Measurements from ENCODE around the gene NTRK3.

Gene NTRK3

GRCh38 chr15:87851497-87851896, 405.0 kb downstream of the NTRK3 start:
- H3K4me3 ChIP-seq (ENCODE audit: low read depth, low read length) = no peak overlapping the region
- H3K27ac ChIP-seq (ENCODE audit: low read depth, low read length) = no peak overlapping the region
- no peak overlapping the region for H4K12ac ChIP-seq (ENCODE audit: low read depth, low read length)
- no peak overlapping the region for H2BK120ac ChIP-seq (ENCODE audit: insufficient read depth, low read length, poor library complexity)
- H2AFZ ChIP-seq (ENCODE audit: insufficient read depth, low read length, poor library complexity) = no peak overlapping the region
- H2AK5ac ChIP-seq (ENCODE audit: low read length) = no peak overlapping the region
- H4K91ac ChIP-seq (ENCODE audit: low read depth, low read length) = no peak overlapping the region
- H2BK12ac ChIP-seq (ENCODE audit: low read length) = no peak overlapping the region
- H3K4ac ChIP-seq (ENCODE audit: low read depth, low read length) = no peak overlapping the region
- H3K36me3 ChIP-seq (ENCODE audit: control insufficient read depth in 1 of 2, insufficient read depth in 2 of 2, low read length in 2 of 2) = no peaks in the 10 kb centered on the region
- H3K18ac ChIP-seq (ENCODE audit: low read length) = no peak overlapping the region
- H3K79me1 ChIP-seq (ENCODE audit: low read length) = no peaks in the 10 kb centered on the region
- no peaks in the 10 kb centered on the region for H3K79me2 ChIP-seq (ENCODE audit: control insufficient read depth, insufficient read depth, low read length, poor library complexity)
- H3K4me1 ChIP-seq (ENCODE audit: control insufficient read depth in 1 of 2, insufficient read depth in 2 of 2, low read length in 2 of 2) = no peaks in the 10 kb centered on the region
- H3K23ac ChIP-seq (ENCODE audit: low read length) = no peak overlapping the region
- no peak overlapping the region for H4K8ac ChIP-seq (ENCODE audit: low read depth, low read length)
- no peaks in the 10 kb centered on the region for H3K27me3 ChIP-seq (ENCODE audit: insufficient read depth, low read length)
- no peak overlapping the region for H3K14ac ChIP-seq (ENCODE audit: low read length)
- no peak overlapping the region for H2BK5ac ChIP-seq (ENCODE audit: low read depth, low read length, poor library complexity)
- no CpG with 5 or more reads among the region's 2 CpGs for WGBS (ENCODE audit: extremely low coverage, insufficient coverage, insufficient read length)
- H3K9me3 ChIP-seq (ENCODE audit: insufficient read depth, low read depth, low read length) = no peaks in the 10 kb centered on the region
- no peak for DNase-seq
- H3K9ac ChIP-seq (ENCODE audit: low read length) = no peak overlapping the region
- no peak overlapping the region for H3K4me2 ChIP-seq (ENCODE audit: low read length)

- H4K91ac ChIP-seq (ENCODE audit: low read depth, low read length) = no peak overlapping the region
- no peak overlapping the region for H4K12ac ChIP-seq (ENCODE audit: low read depth, low read length)
- H3K4me2 ChIP-seq (ENCODE audit: low read length) = no peak overlapping the region
- no peak overlapping the region for H4K8ac ChIP-seq (ENCODE audit: low read depth, low read length)
- no peak overlapping the region for H3K18ac ChIP-seq (ENCODE audit: low read length)
- H3K9ac ChIP-seq (ENCODE audit: low read length) = no peak overlapping the region
- no peaks in the 10 kb centered on the region for H3K36me3 ChIP-seq (ENCODE audit: control insufficient read depth in 1 of 2, insufficient read depth in 2 of 2, low read length in 2 of 2)
- H3K4ac ChIP-seq (ENCODE audit: low read depth, low read length) = no peak overlapping the region
- no peaks in the 10 kb centered on the region for H3K27me3 ChIP-seq (ENCODE audit: insufficient read depth, low read length)
- no peak overlapping the region for H2AFZ ChIP-seq (ENCODE audit: insufficient read depth, low read length, poor library complexity)
- no peaks in the 10 kb centered on the region for H3K79me1 ChIP-seq (ENCODE audit: low read length)
- no peaks in the 10 kb centered on the region for H3K79me2 ChIP-seq (ENCODE audit: control insufficient read depth, insufficient read depth, low read length, poor library complexity)
- H2AK5ac ChIP-seq (ENCODE audit: low read length) = no peak overlapping the region
- no peak overlapping the region for H2BK5ac ChIP-seq (ENCODE audit: low read depth, low read length, poor library complexity)
- WGBS (ENCODE audit: extremely low coverage, insufficient coverage, insufficient read length) = no CpG with 5 or more reads among the region's 4 CpGs
- H3K14ac ChIP-seq (ENCODE audit: low read length) = no peak overlapping the region
- no peaks in the 10 kb centered on the region for H3K9me3 ChIP-seq (ENCODE audit: insufficient read depth, low read depth, low read length)
- H2BK12ac ChIP-seq (ENCODE audit: low read length) = no peak overlapping the region
- H3K27ac ChIP-seq (ENCODE audit: low read depth, low read length) = no peak overlapping the region
- no peak overlapping the region for H3K23ac ChIP-seq (ENCODE audit: low read length)
- no peak overlapping the region for H2BK120ac ChIP-seq (ENCODE audit: insufficient read depth, low read length, poor library complexity)
- no peaks in the 10 kb centered on the region for H3K4me1 ChIP-seq (ENCODE audit: control insufficient read depth in 1 of 2, insufficient read depth in 2 of 2, low read length in 2 of 2)
- DNase-seq = no peak
- H3K4me3 ChIP-seq (ENCODE audit: low read depth, low read length) = no peak overlapping the region
These were observed 405.6 kb downstream of the NTRK3 start for GRCh38 chr15:87850916-87851315.

- H4K8ac ChIP-seq (ENCODE audit: low read depth, low read length) = no peak overlapping the region
- no peak overlapping the region for H3K14ac ChIP-seq (ENCODE audit: low read length)
- H3K4me1 ChIP-seq (ENCODE audit: control insufficient read depth in 1 of 2, insufficient read depth in 2 of 2, low read length in 2 of 2) = no peaks in the 10 kb centered on the region
- no CpG with 5 or more reads among the region's 2 CpGs for WGBS (ENCODE audit: extremely low coverage, insufficient coverage, insufficient read length)
- H3K27ac ChIP-seq (ENCODE audit: low read depth, low read length) = no peak overlapping the region
- H3K18ac ChIP-seq (ENCODE audit: low read length) = no peak overlapping the region
- H4K12ac ChIP-seq (ENCODE audit: low read depth, low read length) = no peak overlapping the region
- H2AFZ ChIP-seq (ENCODE audit: insufficient read depth, low read length, poor library complexity) = no peak overlapping the region
- H3K4me2 ChIP-seq (ENCODE audit: low read length) = no peak overlapping the region
- H3K36me3 ChIP-seq (ENCODE audit: control insufficient read depth in 1 of 2, insufficient read depth in 2 of 2, low read length in 2 of 2) = no peaks in the 10 kb centered on the region
- DNase-seq = no peak
- H2BK12ac ChIP-seq (ENCODE audit: low read length) = no peak overlapping the region
- H3K4ac ChIP-seq (ENCODE audit: low read depth, low read length) = no peak overlapping the region
- H4K91ac ChIP-seq (ENCODE audit: low read depth, low read length) = no peak overlapping the region
- H3K27me3 ChIP-seq (ENCODE audit: insufficient read depth, low read length) = no peaks in the 10 kb centered on the region
- no peaks in the 10 kb centered on the region for H3K9me3 ChIP-seq (ENCODE audit: insufficient read depth, low read depth, low read length)
- H2BK5ac ChIP-seq (ENCODE audit: low read depth, low read length, poor library complexity) = no peak overlapping the region
- no peak overlapping the region for H3K23ac ChIP-seq (ENCODE audit: low read length)
- H2BK120ac ChIP-seq (ENCODE audit: insufficient read depth, low read length, poor library complexity) = no peak overlapping the region
- no peak overlapping the region for H3K9ac ChIP-seq (ENCODE audit: low read length)
- H3K79me2 ChIP-seq (ENCODE audit: control insufficient read depth, insufficient read depth, low read length, poor library complexity) = no peaks in the 10 kb centered on the region
- H3K79me1 ChIP-seq (ENCODE audit: low read length) = no peaks in the 10 kb centered on the region
- H3K4me3 ChIP-seq (ENCODE audit: low read depth, low read length) = no peak overlapping the region
- no peak overlapping the region for H2AK5ac ChIP-seq (ENCODE audit: low read length)
These were observed 407.4 kb downstream of the NTRK3 start for GRCh38 chr15:87849181-87849580.

GRCh38 chr15:87848012-87848411, 408.5 kb downstream of the NTRK3 start:
- Histone ChIP-seq H2BK5ac (ENCODE audit: low read depth, low read length, poor library complexity) (no peak overlapping the region), H4K8ac (ENCODE audit: low read depth, low read length) (no peak overlapping the region), H2BK120ac (ENCODE audit: insufficient read depth, low read length, poor library complexity) (no peak overlapping the region), H3K23ac (ENCODE audit: low read length) (no peak overlapping the region), H3K79me2 (ENCODE audit: control insufficient read depth, insufficient read depth, low read length, poor library complexity) (no peaks in the 10 kb centered on the region), H3K4me3 (ENCODE audit: low read depth, low read length) (no peak overlapping the region), H3K79me1 (ENCODE audit: low read length) (no peaks in the 10 kb centered on the region), H3K4me1 (ENCODE audit: control insufficient read depth in 1 of 2, insufficient read depth in 2 of 2, low read length in 2 of 2) (no peaks in the 10 kb centered on the region), H2BK12ac (ENCODE audit: low read length) (no peak overlapping the region), H3K9ac (ENCODE audit: low read length) (no peak overlapping the region), H3K36me3 (ENCODE audit: control insufficient read depth in 1 of 2, insufficient read depth in 2 of 2, low read length in 2 of 2) (no peaks in the 10 kb centered on the region), H3K14ac (ENCODE audit: low read length) (no peak overlapping the region), H3K4me2 (ENCODE audit: low read length) (no peak overlapping the region), H3K4ac (ENCODE audit: low read depth, low read length) (no peak overlapping the region), H2AK5ac (ENCODE audit: low read length) (no peak overlapping the region), H3K27me3 (ENCODE audit: insufficient read depth, low read length) (no peaks in the 10 kb centered on the region), H3K27ac (ENCODE audit: low read depth, low read length) (no peak overlapping the region), H4K91ac (ENCODE audit: low read depth, low read length) (no peak overlapping the region), H3K9me3 (ENCODE audit: insufficient read depth, low read depth, low read length) (peaks cover 3% of the 10 kb centered on the region), H2AFZ (ENCODE audit: insufficient read depth, low read length, poor library complexity) (no peak overlapping the region), H3K18ac (ENCODE audit: low read length) (no peak overlapping the region), H4K12ac (ENCODE audit: low read depth, low read length) (no peak overlapping the region)
- no peak for DNase-seq
- no CpG with 5 or more reads among the region's 1 CpG for WGBS (ENCODE audit: extremely low coverage, insufficient coverage, insufficient read length)

All from trophoblast cell (in vitro differentiated cells and primary cell).